ENCODE measurements around the gene PELI1.
"Not testable (repeated sequence)": the region's sequence is repeated elsewhere in the genome, so short reads cannot be mapped to it uniquely, and the experiment has no call there.

PELI1 gene

GRCh38 chr2:64120928-64121327 is 23.3 kb downstream of the PELI1 start:
- no peak for DNase-seq

- DNase-seq = no peak
Observed at GRCh38 chr2:64120008-64120407, 24.2 kb downstream of the PELI1 start.

GRCh38 chr2:64119369-64119768 is 24.9 kb downstream of the PELI1 start:
- no peak for DNase-seq

GRCh38 chr2:64115808-64116598 is 28.2 kb downstream of the PELI1 start:
- DNase-seq = no peak

GRCh38 chr2:64114912-64115277 is 29.3 kb downstream of the PELI1 start:
- no peak for DNase-seq

- DNase-seq = no peak
Observed at GRCh38 chr2:64114063-64114911, 29.9 kb downstream of the PELI1 start.

- DNase-seq = no peak
Observed at GRCh38 chr2:64112016-64112415, 32.2 kb downstream of the PELI1 start.

- no peak for DNase-seq
Observed at GRCh38 chr2:64111426-64111825, 32.8 kb downstream of the PELI1 start.

- no peak for DNase-seq
Observed at GRCh38 chr2:64108666-64109241, 35.5 kb downstream of the PELI1 start.

- no peak for DNase-seq
Observed at GRCh38 chr2:64106481-64106880, 37.7 kb downstream of the PELI1 start.

- DNase-seq = no peak
Observed at GRCh38 chr2:64105670-64106461, 38.4 kb downstream of the PELI1 start.

GRCh38 chr2:64104933-64105332 is 39.3 kb downstream of the PELI1 start:
- no peak for DNase-seq

- not testable (repeated sequence) for DNase-seq
Observed at GRCh38 chr2:64102736-64103135, 41.5 kb downstream of the PELI1 start.

GRCh38 chr2:64101141-64101591 is 43.1 kb downstream of the PELI1 start:
- no peak for DNase-seq

- not testable (repeated sequence) for DNase-seq
Observed at GRCh38 chr2:64100584-64100983, 43.6 kb downstream of the PELI1 start.

GRCh38 chr2:64094663-64095382 is 49.4 kb downstream of the PELI1 start:
- no peak for DNase-seq

GRCh38 chr2:64093341-64093740 is 50.9 kb downstream of the PELI1 start:
- DNase-seq = no peak

GRCh38 chr2:64092502-64092901 is 51.7 kb downstream of the PELI1 start:
- DNase-seq = no peak

- DNase-seq = peak; percentile 7
Observed at GRCh38 chr2:64090264-64090663, 54.0 kb downstream of the PELI1 start.

GRCh38 chr2:64086347-64087082 is 57.7 kb downstream of the PELI1 start:
- no peak for DNase-seq

- no peak for DNase-seq
Observed at GRCh38 chr2:64085936-64086335, 58.3 kb downstream of the PELI1 start.

Measured in NCI-H510A treated with DMSO at 0.1 percent for 48 hours (cell line).